ENCODE measurements around the gene LBP. TPM values are rescaled to one million over a fixed set of nuclear protein-coding genes. Genes with fewer than 3 reads are reported as not detected.

Gene LBP
- total RNA-seq, 1 experiment from 2014 or later = 0.15 TPM

DNA sequence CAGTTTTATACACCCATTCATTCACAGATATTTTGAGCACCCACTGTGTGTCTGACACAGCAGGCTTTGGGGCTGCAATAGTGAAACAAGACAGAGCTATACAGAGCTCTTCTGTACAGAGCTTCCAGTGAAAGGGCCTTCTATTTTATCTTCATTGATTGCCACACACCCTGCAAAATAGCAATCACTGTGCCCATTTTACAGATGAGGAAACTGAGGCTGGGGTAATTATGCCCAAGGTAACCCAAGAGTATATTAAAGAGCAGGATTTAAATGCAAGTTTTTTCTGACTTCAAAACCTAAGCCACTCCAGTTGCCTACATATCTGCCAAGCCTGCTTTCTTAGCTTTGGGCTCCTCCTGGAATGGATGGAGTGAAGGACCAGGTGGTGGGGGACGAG, 37.8 kb upstream of the LBP start:
- Histone ChIP-seq H3K36me3 (ENCODE audit: control insufficient read depth, insufficient read depth, low read length) (no peaks in the 10 kb centered on the region), H3K4me1 (ENCODE audit: control insufficient read depth, insufficient read depth, low read length) (no peaks in the 10 kb centered on the region), H3K9me3 (ENCODE audit: control insufficient read depth, insufficient read depth, low read depth, low read length) (no peaks in the 10 kb centered on the region), H3K27me3 (ENCODE audit: control insufficient read depth, insufficient read depth, low read length) (no peaks in the 10 kb centered on the region), H3K4me3 (ENCODE audit: low read depth in 2 of 2, low read length in 2 of 2) (no peak overlapping the region), H3K27ac (ENCODE audit: low read length) (no peak overlapping the region)
- DNase-seq (ENCODE audit: low read depth, low spot score) (no peak), ATAC-seq (no peak)
- ChIA-PET POLR2A (no interaction called here), CTCF (no interaction called here)
- intact Hi-C loops (cut with micrococcal nuclease; ENCODE audit: unreplicated experiment) (no loop called here), in situ Hi-C loops (cut with HindIII; ENCODE audit: low pct_unique_long_range_greater_than_20kb, low sequenced_read_pairs) (no loop called here)
- TF ChIP-seq TCF7L2 (IDR thresholded peaks at IDR 0.05; ENCODE audit: low read depth, low read length) (no peak), POLR2AphosphoS5 (IDR thresholded peaks at IDR 0.05; ENCODE audit: low read depth, low read length) (no peak), SIN3A (IDR thresholded peaks at IDR 0.05; ENCODE audit: borderline replicate concordance, insufficient read depth, low read depth, low read length) (no peak)
- TF ChIP-seq, protein P1, sequence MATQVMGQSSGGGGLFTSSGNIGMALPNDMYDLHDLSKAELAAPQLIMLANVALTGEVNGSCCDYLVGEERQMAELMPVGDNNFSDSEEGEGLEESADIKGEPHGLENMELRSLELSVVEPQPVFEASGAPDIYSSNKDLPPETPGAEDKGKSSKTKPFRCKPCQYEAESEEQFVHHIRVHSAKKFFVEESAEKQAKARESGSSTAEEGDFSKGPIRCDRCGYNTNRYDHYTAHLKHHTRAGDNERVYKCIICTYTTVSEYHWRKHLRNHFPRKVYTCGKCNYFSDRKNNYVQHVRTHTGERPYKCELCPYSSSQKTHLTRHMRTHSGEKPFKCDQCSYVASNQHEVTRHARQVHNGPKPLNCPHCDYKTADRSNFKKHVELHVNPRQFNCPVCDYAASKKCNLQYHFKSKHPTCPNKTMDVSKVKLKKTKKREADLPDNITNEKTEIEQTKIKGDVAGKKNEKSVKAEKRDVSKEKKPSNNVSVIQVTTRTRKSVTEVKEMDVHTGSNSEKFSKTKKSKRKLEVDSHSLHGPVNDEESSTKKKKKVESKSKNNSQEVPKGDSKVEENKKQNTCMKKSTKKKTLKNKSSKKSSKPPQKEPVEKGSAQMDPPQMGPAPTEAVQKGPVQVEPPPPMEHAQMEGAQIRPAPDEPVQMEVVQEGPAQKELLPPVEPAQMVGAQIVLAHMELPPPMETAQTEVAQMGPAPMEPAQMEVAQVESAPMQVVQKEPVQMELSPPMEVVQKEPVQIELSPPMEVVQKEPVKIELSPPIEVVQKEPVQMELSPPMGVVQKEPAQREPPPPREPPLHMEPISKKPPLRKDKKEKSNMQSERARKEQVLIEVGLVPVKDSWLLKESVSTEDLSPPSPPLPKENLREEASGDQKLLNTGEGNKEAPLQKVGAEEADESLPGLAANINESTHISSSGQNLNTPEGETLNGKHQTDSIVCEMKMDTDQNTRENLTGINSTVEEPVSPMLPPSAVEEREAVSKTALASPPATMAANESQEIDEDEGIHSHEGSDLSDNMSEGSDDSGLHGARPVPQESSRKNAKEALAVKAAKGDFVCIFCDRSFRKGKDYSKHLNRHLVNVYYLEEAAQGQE (IDR thresholded peaks at IDR 0.05; ENCODE audit: insufficient read depth in 1 of 2, low read depth in 2 of 2, low read length in 1 of 2) = no peak
- TF ChIP-seq, protein P2, sequence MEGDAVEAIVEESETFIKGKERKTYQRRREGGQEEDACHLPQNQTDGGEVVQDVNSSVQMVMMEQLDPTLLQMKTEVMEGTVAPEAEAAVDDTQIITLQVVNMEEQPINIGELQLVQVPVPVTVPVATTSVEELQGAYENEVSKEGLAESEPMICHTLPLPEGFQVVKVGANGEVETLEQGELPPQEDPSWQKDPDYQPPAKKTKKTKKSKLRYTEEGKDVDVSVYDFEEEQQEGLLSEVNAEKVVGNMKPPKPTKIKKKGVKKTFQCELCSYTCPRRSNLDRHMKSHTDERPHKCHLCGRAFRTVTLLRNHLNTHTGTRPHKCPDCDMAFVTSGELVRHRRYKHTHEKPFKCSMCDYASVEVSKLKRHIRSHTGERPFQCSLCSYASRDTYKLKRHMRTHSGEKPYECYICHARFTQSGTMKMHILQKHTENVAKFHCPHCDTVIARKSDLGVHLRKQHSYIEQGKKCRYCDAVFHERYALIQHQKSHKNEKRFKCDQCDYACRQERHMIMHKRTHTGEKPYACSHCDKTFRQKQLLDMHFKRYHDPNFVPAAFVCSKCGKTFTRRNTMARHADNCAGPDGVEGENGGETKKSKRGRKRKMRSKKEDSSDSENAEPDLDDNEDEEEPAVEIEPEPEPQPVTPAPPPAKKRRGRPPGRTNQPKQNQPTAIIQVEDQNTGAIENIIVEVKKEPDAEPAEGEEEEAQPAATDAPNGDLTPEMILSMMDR (IDR thresholded peaks at IDR 0.05) = no peak
- no TSS peak for BruUV-seq (replicated peaks)

DNA sequence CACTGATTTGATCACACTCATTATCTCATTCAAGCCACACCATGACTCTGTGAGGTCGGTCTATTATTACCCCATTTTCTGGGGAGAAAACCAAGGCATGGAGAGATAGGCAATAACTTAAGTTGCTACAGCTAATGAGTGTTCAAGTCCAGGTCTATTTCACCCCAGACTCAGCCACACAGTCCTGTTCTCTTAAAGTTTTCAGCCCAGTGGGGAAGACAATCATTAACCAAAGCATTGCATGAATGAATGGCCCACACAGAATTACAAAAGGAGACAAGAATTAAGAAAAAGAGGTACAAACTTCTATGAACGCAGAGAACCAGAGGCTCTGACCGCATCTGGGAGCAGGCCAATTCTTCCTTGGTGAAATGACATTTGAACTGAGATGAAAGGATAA, 35.2 kb upstream of the LBP start:
- POLR2A ChIA-PET = no interaction called here
- DNase-seq (ENCODE audit: low read depth, low spot score) (no peak), ATAC-seq (no peak)
- H3K4me3 ChIP-seq (ENCODE audit: low read depth in 2 of 2, low read length in 2 of 2) = no peak overlapping the region
- no peaks in the 10 kb centered on the region for H3K4me1 ChIP-seq (ENCODE audit: control insufficient read depth, insufficient read depth, low read length)
- no peaks in the 10 kb centered on the region for H3K36me3 ChIP-seq (ENCODE audit: control insufficient read depth, insufficient read depth, low read length)
- H3K27me3 ChIP-seq (ENCODE audit: control insufficient read depth, insufficient read depth, low read length) = no peaks in the 10 kb centered on the region
- intact Hi-C loops (cut with micrococcal nuclease; ENCODE audit: unreplicated experiment) = no loop called here
- CTCF ChIA-PET = no interaction called here
- TF ChIP-seq TCF7L2 (IDR thresholded peaks at IDR 0.05; ENCODE audit: low read depth, low read length) = no peak
- TF ChIP-seq, protein P2 (IDR thresholded peaks at IDR 0.05) = no peak
- TF ChIP-seq, protein P1 (IDR thresholded peaks at IDR 0.05; ENCODE audit: insufficient read depth in 1 of 2, low read depth in 2 of 2, low read length in 1 of 2) = no peak
- TF ChIP-seq POLR2AphosphoS5 (IDR thresholded peaks at IDR 0.05; ENCODE audit: low read depth, low read length) = no peak
- TF ChIP-seq SIN3A (IDR thresholded peaks at IDR 0.05; ENCODE audit: borderline replicate concordance, insufficient read depth, low read depth, low read length) = no peak
- H3K27ac ChIP-seq (ENCODE audit: low read length) = no peak overlapping the region
- no peaks in the 10 kb centered on the region for H3K9me3 ChIP-seq (ENCODE audit: control insufficient read depth, insufficient read depth, low read depth, low read length)
- in situ Hi-C loops (cut with HindIII; ENCODE audit: low pct_unique_long_range_greater_than_20kb, low sequenced_read_pairs) = no loop called here
- no TSS peak for BruUV-seq (replicated peaks)
